B cell (primary cell): ENCODE data around the gene KCTD17. TPM values are rescaled to one million over a fixed set of nuclear protein-coding genes. Genes with fewer than 3 reads are reported as not detected.

Source experiments
- ATAC-seq: fragments of 200-7000 bp; cut with Tn5 transposase; one replicate; pipeline ENCODE4 v1.10.0; 2021; ENCODE audit warnings: low read depth, mild to moderate bottlenecking, moderate number of reproducible peaks, moderate library complexity
- CTCF ChIA-PET: fragments of 350-600 bp; sonication (Branson Sonifier 250); formaldehyde crosslinking; loops from one replicate; lab custom pipeline; 2021; ENCODE audit warnings: antibody characterized with exemption, inconsistent platforms; lab: Charles Lee
- POLR2A ChIA-PET: fragments of 350-600 bp; sonication (Branson Sonifier 250); formaldehyde crosslinking; loops from one replicate; lab custom pipeline; 2021; ENCODE audit warnings: antibody characterized with exemption; lab: Charles Lee
- DNase-seq: peaks from one replicate; pipeline ENCODE4 v3.0.0; 2013
- H2AFZ ChIP-seq: 2 replicates; pipeline ENCODE4 v1.6.1; 2012; ENCODE audit warnings: mild to moderate bottlenecking, low read depth, low read length; ENCODE audit not compliant: insufficient read depth, poor library complexity, severe bottlenecking
- H3K27ac ChIP-seq, 2 donors: 1 replicate in 1 of 2; 2 replicates in 1 of 2; pipeline ENCODE4 v1.5.1; 2012 to 2013; ENCODE audit warnings: low read length in 2 of 2, mild to moderate bottlenecking in 2 of 2, moderate library complexity in 1 of 2
- H3K27me3 ChIP-seq, 4 experiments: fragments of 200-600 bp in 1 of 4; sonication (generic) in 1 of 4; replicated peaks in 1 of 4; 1 replicate in 2 of 4; 2 replicates in 2 of 4; pipeline versions ENCODE4 v1.6.1 to v1.7.0; 2013 to 2016; ENCODE audit warnings: low read length in 3 of 4, mild to moderate bottlenecking in 2 of 4, mixed read lengths in 1 of 4, moderate library complexity in 1 of 4; ENCODE audit not compliant: insufficient read depth in 4 of 4, control insufficient read depth in 3 of 4; ENCODE audit errors: control extremely low read depth in 1 of 4
- H3K36me3 ChIP-seq, 2 experiments: replicated peaks in 1 of 2; 1 replicate in 1 of 2; 2 replicates in 1 of 2; pipeline versions ENCODE4 v1.6.1 to v1.7.1; 2013; ENCODE audit warnings: low read length in 1 of 2; ENCODE audit not compliant: insufficient read depth in 2 of 2, control insufficient read depth in 1 of 2; ENCODE audit errors: control extremely low read depth in 1 of 2, extremely low read depth in 1 of 2
- H3K4me1 ChIP-seq, 2 donors: fragments of 200-600 bp in 1 of 2; sonication (generic) in 1 of 2; 1 replicate in 1 of 2; 2 replicates in 1 of 2; pipeline versions ENCODE4 v1.5.1 to v1.6.1; 2013 to 2017; ENCODE audit warnings: low read length in 2 of 2; ENCODE audit not compliant: control insufficient read depth in 2 of 2, insufficient read depth in 2 of 2
- H3K4me2 ChIP-seq: replicated peaks from 2 replicates; pipeline ENCODE3; 2012; ENCODE audit warnings: mild to moderate bottlenecking, low read depth, low read length; ENCODE audit not compliant: poor library complexity, severe bottlenecking
- H3K4me3 ChIP-seq, 5 experiments: fragments of 200-600 bp in 1 of 5; sonication (generic) in 1 of 5; 1 replicate in 3 of 5; 2 replicates in 2 of 5; pipeline versions ENCODE4 v1.5.1 to v1.7.0; 2011 to 2016; ENCODE audit warnings: low read length in 4 of 5, mild to moderate bottlenecking in 4 of 5, low read depth in 2 of 5, control low read depth in 1 of 5, moderate library complexity in 1 of 5; ENCODE audit not compliant: insufficient read depth in 1 of 5; ENCODE audit errors: control extremely low read depth in 1 of 5, extremely low read depth in 1 of 5
- H3K79me2 ChIP-seq: fragments of 200-600 bp; sonication (generic); one replicate; pipeline ENCODE4 v1.6.0; 2016; ENCODE audit warnings: low read length; ENCODE audit not compliant: control insufficient read depth, insufficient read depth
- H3K9ac ChIP-seq: fragments of 200-600 bp; sonication (generic); 2 replicates; pipeline ENCODE4 v1.6.1; 2017; ENCODE audit warnings: mild to moderate bottlenecking, low read length, moderate library complexity
- H3K9me3 ChIP-seq, 3 donors: one replicate each; pipeline versions ENCODE4 v1.6.1 to v1.7.1; 2013; ENCODE audit warnings: low read length in 2 of 3; ENCODE audit not compliant: control insufficient read depth in 2 of 3, insufficient read depth in 1 of 3; ENCODE audit errors: control extremely low read depth in 1 of 3
- H4K20me1 ChIP-seq: 2 replicates; pipeline ENCODE4 v1.6.0; 2012; ENCODE audit warnings: mild to moderate bottlenecking, low read length; ENCODE audit not compliant: insufficient read depth, control insufficient read depth, poor library complexity, severe bottlenecking
- H3K27ac Mint-ChIP-seq: one replicate; pipeline ENCODE4 v1.8.0; 2021; ENCODE audit warnings: mixed read lengths
- H3K27me3 Mint-ChIP-seq: one replicate; pipeline ENCODE4 v1.8.0; 2021; ENCODE audit warnings: mixed read lengths
- H3K4me1 Mint-ChIP-seq: one replicate; pipeline ENCODE4 v1.8.0; 2021; ENCODE audit warnings: mixed read lengths
- H3K4me3 Mint-ChIP-seq: one replicate; pipeline ENCODE4 v1.8.0; 2021; ENCODE audit warnings: mixed read lengths
- H3K9me3 Mint-ChIP-seq: one replicate; pipeline ENCODE4 v1.8.0; 2022; ENCODE audit warnings: mixed read lengths; ENCODE audit not compliant: insufficient read depth
- EZH2 ChIP-seq: IDR thresholded peaks from 2 replicates; pipeline ENCODE4 v1.6.1; 2012; ENCODE audit warnings: borderline replicate concordance, low read depth, mild to moderate bottlenecking, moderate library complexity, low read length; ENCODE audit not compliant: insufficient read depth, poor library complexity, severe bottlenecking
- WGBS: methylation state at CpG from one replicate; pipeline ENCODE4 v1.1.5; 2013; ENCODE audit warnings: missing lambda C conversion rate; ENCODE audit not compliant: insufficient coverage; 5-methylcytosine and 5-hydroxymethylcytosine counted together
- intact Hi-C: fragments of 100-400 bp; cut with micrococcal nuclease; formaldehyde crosslinking; loops from one replicate; pipeline ENCODE4 v1.10.0; 2022
- polyA plus RNA-seq: library from polyadenylated mRNA; depleted of rRNA; stranded (reverse); fragments of >200 nt; gene quantifications from 2 replicates; pipeline ENCODE4 v1.2.3, GENCODE V29; 2012
- total RNA-seq, 2 donors: library from RNA; stranded (reverse); fragments of 120-200 nt in 1 of 2; gene quantifications; 1 replicate in 1 of 2; 2 replicates in 1 of 2; pipeline versions ENCODE4 v1.2.3 to v1.2.4, GENCODE V29; 2013 to 2022
- TF ChIP-seq, protein P1 (sequence below): fragments of 200-600 bp; IDR thresholded peaks from one replicate; pipeline ENCODE4 v1.8.0; 2022; ENCODE audit warnings: antibody characterized with exemption, mild to moderate bottlenecking

KCTD17 gene
- total and polyA plus RNA-seq, 2 donors (not counting 1 experiment from before 2014, with no cell fraction given): 29.0 to 41.3 TPM

DNA sequence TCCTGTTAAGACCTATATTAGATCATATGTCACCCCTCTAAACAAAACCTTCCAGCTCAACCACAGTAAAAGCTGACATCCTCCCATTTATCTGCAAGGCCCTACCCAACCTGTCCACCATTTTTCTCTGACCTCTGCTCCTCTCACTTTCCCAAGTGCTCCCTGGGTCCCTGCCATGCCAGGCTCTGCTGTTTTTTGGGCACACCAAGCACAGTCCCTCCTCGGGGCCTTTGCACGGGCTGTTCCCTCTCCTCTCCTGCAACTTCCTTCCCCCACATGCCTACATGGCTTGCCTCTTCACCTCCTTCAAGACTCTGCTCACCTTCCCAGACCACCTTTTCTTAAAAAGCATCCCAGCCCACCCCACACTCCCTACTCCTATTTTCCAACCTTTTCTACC, 42.1 kb upstream of the KCTD17 start:
- no peaks in the 10 kb centered on the region for H3K79me2 ChIP-seq
- H3K4me1 Mint-ChIP-seq: no peaks in the 10 kb centered on the region
- H3K9ac ChIP-seq: no peak overlapping the region
- no peaks in the 10 kb centered on the region for H4K20me1 ChIP-seq
- H3K9me3 Mint-ChIP-seq: no peaks in the 10 kb centered on the region
- ATAC-seq (no peak), DNase-seq (no peak)
- H3K4me1 ChIP-seq: no peaks in the 10 kb centered on the region
- ChIA-PET CTCF (interaction anchor here (1.2 kb wide), 1 partner anchor 12 kb away, joined by 3 read pairs; no protein-coding TSS in a partner anchor), POLR2A (interaction anchor here (0.6 kb wide), 1 partner anchor 483 kb away, joined by 4 read pairs; no protein-coding TSS in a partner anchor)
- no peak overlapping the region for H3K27ac Mint-ChIP-seq
- no peak overlapping the region for H3K4me2 ChIP-seq
- intact Hi-C loops: no loop called here
- H3K36me3 ChIP-seq: no peaks in the 10 kb centered on the region
- no peak overlapping the region for H3K4me3 ChIP-seq
- TF ChIP-seq, protein P1, sequence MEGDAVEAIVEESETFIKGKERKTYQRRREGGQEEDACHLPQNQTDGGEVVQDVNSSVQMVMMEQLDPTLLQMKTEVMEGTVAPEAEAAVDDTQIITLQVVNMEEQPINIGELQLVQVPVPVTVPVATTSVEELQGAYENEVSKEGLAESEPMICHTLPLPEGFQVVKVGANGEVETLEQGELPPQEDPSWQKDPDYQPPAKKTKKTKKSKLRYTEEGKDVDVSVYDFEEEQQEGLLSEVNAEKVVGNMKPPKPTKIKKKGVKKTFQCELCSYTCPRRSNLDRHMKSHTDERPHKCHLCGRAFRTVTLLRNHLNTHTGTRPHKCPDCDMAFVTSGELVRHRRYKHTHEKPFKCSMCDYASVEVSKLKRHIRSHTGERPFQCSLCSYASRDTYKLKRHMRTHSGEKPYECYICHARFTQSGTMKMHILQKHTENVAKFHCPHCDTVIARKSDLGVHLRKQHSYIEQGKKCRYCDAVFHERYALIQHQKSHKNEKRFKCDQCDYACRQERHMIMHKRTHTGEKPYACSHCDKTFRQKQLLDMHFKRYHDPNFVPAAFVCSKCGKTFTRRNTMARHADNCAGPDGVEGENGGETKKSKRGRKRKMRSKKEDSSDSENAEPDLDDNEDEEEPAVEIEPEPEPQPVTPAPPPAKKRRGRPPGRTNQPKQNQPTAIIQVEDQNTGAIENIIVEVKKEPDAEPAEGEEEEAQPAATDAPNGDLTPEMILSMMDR: no peak
- TF ChIP-seq EZH2: no peak
- no peak overlapping the region for H2AFZ ChIP-seq
- H3K27me3 ChIP-seq: peaks cover 0 to 7% (median 3%) of the 10 kb centered on the region in 4 experiments
- 60% methylated on average over 2 of the region's 2 CpGs for WGBS
- H3K27ac ChIP-seq: no peak overlapping the region
- peaks cover 0 to 5% (median 4%) of the 10 kb centered on the region in 3 donors for H3K9me3 ChIP-seq
- peaks cover 24% of the 10 kb centered on the region for H3K27me3 Mint-ChIP-seq
- H3K4me3 Mint-ChIP-seq: no peak overlapping the region

DNA sequence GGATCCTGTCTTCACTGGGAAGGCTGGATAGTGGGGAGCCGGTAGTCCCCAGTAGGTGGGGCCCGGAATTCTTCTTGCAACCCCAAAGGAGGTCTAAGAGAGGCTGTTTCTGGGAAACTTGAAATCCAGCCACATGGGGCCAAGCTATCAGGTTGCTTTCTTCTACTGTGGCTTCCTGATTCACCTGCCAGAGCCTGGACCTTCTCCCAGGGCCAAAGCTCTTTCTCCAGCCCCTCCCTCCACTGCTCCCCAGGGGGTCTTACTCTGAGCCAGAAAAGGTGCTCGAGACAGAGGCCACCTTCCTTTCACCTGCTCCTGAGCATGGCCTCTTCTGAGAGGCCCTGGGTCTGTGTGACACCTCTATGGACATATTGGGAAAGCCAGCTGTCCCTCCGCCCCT, 41.4 kb upstream of the KCTD17 start:
- peaks cover 0 to under 1% (median under 1%) of the 10 kb centered on the region in 3 donors for H3K9me3 ChIP-seq
- no peaks in the 10 kb centered on the region for H4K20me1 ChIP-seq
- H3K4me1 ChIP-seq: no peaks in the 10 kb centered on the region
- no peaks in the 10 kb centered on the region for H3K36me3 ChIP-seq
- no peak overlapping the region for H3K27ac Mint-ChIP-seq
- H3K9me3 Mint-ChIP-seq: no peaks in the 10 kb centered on the region
- WGBS: 83% methylated on average over 4 of the region's 4 CpGs
- no peak overlapping the region for H3K27ac ChIP-seq
- H3K27me3 ChIP-seq: peaks cover 0 to 7% (median 3%) of the 10 kb centered on the region in 4 experiments
- no peaks in the 10 kb centered on the region for H3K4me1 Mint-ChIP-seq
- no peak overlapping the region for H3K9ac ChIP-seq
- ChIA-PET POLR2A (no interaction called here), CTCF (interaction anchor here (1.2 kb wide), 1 partner anchor 11 kb away, joined by 3 read pairs; no protein-coding TSS in a partner anchor)
- no peak overlapping the region for H3K4me2 ChIP-seq
- ATAC-seq (no peak), DNase-seq (no peak)
- TF ChIP-seq, protein P1: no peak
- TF ChIP-seq EZH2: no peak
- H2AFZ ChIP-seq: no peak overlapping the region
- H3K4me3 ChIP-seq: no peak overlapping the region
- no peaks in the 10 kb centered on the region for H3K79me2 ChIP-seq
- H3K4me3 Mint-ChIP-seq: no peak overlapping the region
- intact Hi-C loops: no loop called here
- peaks cover 19% of the 10 kb centered on the region for H3K27me3 Mint-ChIP-seq
